ENCODE results near the gene NDUFS4. TPM values are rescaled to one million over a fixed set of nuclear protein-coding genes. Genes with fewer than 3 reads are reported as not detected.

NDUFS4 gene
- total RNA-seq, 2 experiments from 2014 or later = 59.4 to 65.4 TPM

Other genes starting within 250 kb of the NDUFS4 start
- under 1 TPM; 0.10 to 0.22 TPM for gene FST, start 80.0 kb upstream of the NDUFS4 start, total RNA-seq

All from activated naive CD8-positive, alpha-beta T cell treated with anti-CD3 and anti-CD28 coated beads for 36 hours (primary cell).